SK-N-SH treated with all-trans-retinoic acid at 6 μM for 48 hours (cell line): ENCODE measurements around the gene CATSPERB.

Experiments used
- ATAC-seq: fragments of 200-7000 bp; cut with Tn5 transposase; 3 replicates; pipeline ENCODE4 v1.9.1; 2020; ENCODE audit warnings: mild to moderate bottlenecking, moderate library complexity
- ARNTL ChIP-seq: fragments of 450-650 bp; formaldehyde crosslinking; IDR thresholded peaks from 2 replicates; pipeline ENCODE4 v1.5.0; 2020; ENCODE audit warnings: low read depth, mild to moderate bottlenecking, moderate library complexity, borderline replicate concordance
- BACH2 ChIP-seq: fragments of 250-450 bp; sonication (Bioruptor Pico); IDR thresholded peaks from 2 replicates; pipeline ENCODE4 v1.9.0; 2021; ENCODE audit warnings: mild to moderate bottlenecking, borderline replicate concordance
- CREB5 ChIP-seq: fragments of 250-450 bp; sonication (Bioruptor Pico); IDR thresholded peaks from 2 replicates; pipeline ENCODE4 v1.5.1; 2020; ENCODE audit warnings: low read depth, mild to moderate bottlenecking, moderate library complexity
- CSRNP3 ChIP-seq: fragments of 250-450 bp; sonication (Bioruptor Pico); IDR thresholded peaks from 2 replicates; pipeline ENCODE4 v1.5.1; 2021; ENCODE audit warnings: mild to moderate bottlenecking, moderate library complexity
- ESRRG ChIP-seq: fragments of 250-450 bp; sonication (Bioruptor Pico); IDR thresholded peaks from 2 replicates; pipeline ENCODE4 v1.6.1; 2021; ENCODE audit warnings: mild to moderate bottlenecking
- ISL1 ChIP-seq: fragments of 250-450 bp; sonication (Bioruptor Pico); IDR thresholded peaks from 2 replicates; pipeline ENCODE4 v2.1.2; 2022; ENCODE audit warnings: mild to moderate bottlenecking, moderate library complexity
- OSR1 ChIP-seq: fragments of 250-450 bp; sonication (Bioruptor Pico); IDR thresholded peaks from 2 replicates; pipeline ENCODE4 v1.8.0; 2022; ENCODE audit warnings: moderate library complexity, mild to moderate bottlenecking, inconsistent platforms
- POU6F1 ChIP-seq: fragments of 250-450 bp; sonication (Bioruptor Pico); IDR thresholded peaks from 2 replicates; pipeline ENCODE4 v1.8.0; 2021; ENCODE audit warnings: low read depth, mild to moderate bottlenecking, moderate library complexity, borderline replicate concordance
- PPARA ChIP-seq: fragments of 250-450 bp; sonication (Bioruptor Pico); IDR thresholded peaks from 2 replicates; pipeline ENCODE4 v1.5.0; 2020; ENCODE audit warnings: mild to moderate bottlenecking, borderline replicate concordance
- SNAI2 ChIP-seq: fragments of 250-450 bp; sonication (Bioruptor Pico); IDR thresholded peaks from 2 replicates; pipeline ENCODE4 v1.5.0; 2020; ENCODE audit warnings: mild to moderate bottlenecking, moderate library complexity
- TSHZ2 ChIP-seq: fragments of 250-450 bp; sonication (Bioruptor Pico); IDR thresholded peaks from 2 replicates; pipeline ENCODE4 v1.5.0; 2020; ENCODE audit warnings: mild to moderate bottlenecking, moderate library complexity
- ZC3H10 ChIP-seq: fragments of 250-450 bp; sonication (Bioruptor Pico); IDR thresholded peaks from 2 replicates; pipeline ENCODE4 v1.5.1; 2021; ENCODE audit warnings: mild to moderate bottlenecking, moderate library complexity
- ZFP3 ChIP-seq: fragments of 250-450 bp; sonication (Bioruptor Pico); IDR thresholded peaks from 2 replicates; pipeline ENCODE4 v1.5.0; 2020; ENCODE audit warnings: mild to moderate bottlenecking, moderate library complexity
- ZFP30 ChIP-seq: fragments of 450-650 bp; formaldehyde crosslinking; IDR thresholded peaks from 2 replicates; pipeline ENCODE4 v1.5.0; 2022; ENCODE audit warnings: mild to moderate bottlenecking, moderate library complexity
- ZNF565 ChIP-seq: fragments of 450-650 bp; formaldehyde crosslinking; conservative IDR thresholded peaks from 2 replicates; pipeline ENCODE4 v1.5.0; 2020; ENCODE audit warnings: low read depth, mild to moderate bottlenecking, moderate library complexity
- ZNF70 ChIP-seq: fragments of 450-650 bp; formaldehyde crosslinking; IDR thresholded peaks from 2 replicates; pipeline ENCODE4 v1.5.0; 2020; ENCODE audit warnings: mild to moderate bottlenecking, moderate library complexity
- ZNF8 ChIP-seq: fragments of 450-650 bp; formaldehyde crosslinking; IDR thresholded peaks from 2 replicates; pipeline ENCODE4 v1.5.0; 2020; ENCODE audit warnings: mild to moderate bottlenecking, moderate library complexity

Gene CATSPERB

GRCh38 chr14:91575469-91576208 is 156.2 kb downstream of the CATSPERB start:
- ATAC-seq, result 0 out of 3 replicates have a peak, but pooled peaks have one; percentile 16
- no peak for TF ChIP-seq ZC3H10
- no peak for TF ChIP-seq TSHZ2 (CRISPR knock-in tag)
- no peak for TF ChIP-seq ZNF70 (CRISPR knock-in tag)
- no peak for TF ChIP-seq CSRNP3 (CRISPR knock-in tag)
- TF ChIP-seq ZFP30 (CRISPR knock-in tag), result no peak
- no peak for TF ChIP-seq ZFP3 (CRISPR knock-in tag)
- TF ChIP-seq ISL1, result no peak
- no peak for TF ChIP-seq BACH2
- TF ChIP-seq CREB5 (CRISPR knock-in tag), result no peak
- TF ChIP-seq PPARA (CRISPR knock-in tag), result no peak
- TF ChIP-seq ZNF8 (CRISPR knock-in tag), result no peak
- TF ChIP-seq ZNF565, result no peak
- TF ChIP-seq OSR1 (CRISPR knock-in tag), result no peak

- TF ChIP-seq ARNTL (CRISPR knock-in tag) (no peak), ESRRG (CRISPR knock-in tag) (no peak), TSHZ2 (CRISPR knock-in tag) (no peak), CREB5 (CRISPR knock-in tag) (no peak), ZNF565 (no peak), BACH2 (no peak), SNAI2 (CRISPR knock-in tag) (no peak), ZFP3 (CRISPR knock-in tag) (no peak), POU6F1 (CRISPR knock-in tag) (no peak), PPARA (CRISPR knock-in tag) (no peak)
- ATAC-seq, result peak; percentile 88
Measured at GRCh38 chr14:91573894-91574837, 157.7 kb downstream of the CATSPERB start.
